DOHH2 (cell line): Measurements from ENCODE around the gene GPHN.

ENCODE experiments used
- H3F3A ChIP-seq: fragments of 200-600 bp; sonication (generic), shearing (Covaris generic); 2 replicates; pipeline ENCODE4 v1.6.0; 2016; ENCODE audit warnings: antibody characterized with exemption, mild to moderate bottlenecking; ENCODE audit not compliant: control insufficient read depth, insufficient read depth
- H3K27ac ChIP-seq: fragments of 200-600 bp; sonication (generic); 2 replicates; pipeline ENCODE4 v1.5.1; 2014; ENCODE audit warnings: low read depth, mild to moderate bottlenecking, low read length, moderate library complexity
- H3K27me3 ChIP-seq: fragments of 200-600 bp; sonication (generic); 2 replicates; pipeline ENCODE4 v1.6.1; 2014; ENCODE audit warnings: mild to moderate bottlenecking, low read length, mixed read lengths; ENCODE audit not compliant: control insufficient read depth
- H3K36me3 ChIP-seq: fragments of 200-600 bp; sonication (generic); 2 replicates; pipeline ENCODE4 v1.6.1; 2014; ENCODE audit warnings: mild to moderate bottlenecking, low read length, moderate library complexity, mixed read lengths; ENCODE audit not compliant: control insufficient read depth
- H3K4me1 ChIP-seq: fragments of 200-600 bp; sonication (generic); 2 replicates; pipeline ENCODE4 v1.6.1; 2014; ENCODE audit warnings: mild to moderate bottlenecking, low read length, mixed read lengths; ENCODE audit not compliant: control insufficient read depth
- H3K4me2 ChIP-seq: fragments of 200-600 bp; sonication (generic); 2 replicates; pipeline ENCODE4 v1.6.0; 2014; ENCODE audit warnings: mild to moderate bottlenecking, low read length, moderate library complexity
- H3K4me3 ChIP-seq: fragments of 200-600 bp; sonication (generic); 2 replicates; pipeline ENCODE4 v1.5.1; 2014; ENCODE audit warnings: mild to moderate bottlenecking, low read length, mixed read lengths
- H3K79me2 ChIP-seq: fragments of 200-600 bp; sonication (generic); 2 replicates; pipeline ENCODE4 v1.6.1; 2014; ENCODE audit warnings: mild to moderate bottlenecking, low read length, mixed read lengths; ENCODE audit not compliant: control insufficient read depth
- H3K9me2 ChIP-seq: fragments of 200-600 bp; sonication (generic); replicated peaks from 2 replicates; pipeline ENCODE4 v1.6.1; 2014; ENCODE audit warnings: mild to moderate bottlenecking, low read length, mixed read lengths; ENCODE audit not compliant: control insufficient read depth
- H3K9me3 ChIP-seq: fragments of 200-600 bp; sonication (generic); 2 replicates; pipeline ENCODE4 v1.6.1; 2014; ENCODE audit warnings: antibody characterized with exemption, low read length, mixed read lengths; ENCODE audit not compliant: control insufficient read depth, insufficient read depth
- H4K20me1 ChIP-seq: fragments of 200-600 bp; sonication (generic); 2 replicates; pipeline ENCODE4 v1.6.0; 2014; ENCODE audit warnings: low read depth, mild to moderate bottlenecking, antibody characterized with exemption, low read length, moderate library complexity; ENCODE audit not compliant: control insufficient read depth, insufficient read depth
- EZH2phosphoT487 ChIP-seq: fragments of 200-600 bp; sonication (generic); IDR thresholded peaks from 2 replicates; pipeline ENCODE4 v1.6.1; 2017; ENCODE audit warnings: borderline replicate concordance, mild to moderate bottlenecking, antibody characterized with exemption, low read length, moderate library complexity, mixed read lengths
- TF ChIP-seq, protein P1 (sequence below): fragments of 200-600 bp; sonication (generic); IDR thresholded peaks from one replicate; pipeline ENCODE4 v1.5.1; 2014; ENCODE audit warnings: antibody characterized with exemption, mild to moderate bottlenecking, low read depth, low read length; ENCODE audit not compliant: poor library complexity, severe bottlenecking

The GPHN gene

DNA sequence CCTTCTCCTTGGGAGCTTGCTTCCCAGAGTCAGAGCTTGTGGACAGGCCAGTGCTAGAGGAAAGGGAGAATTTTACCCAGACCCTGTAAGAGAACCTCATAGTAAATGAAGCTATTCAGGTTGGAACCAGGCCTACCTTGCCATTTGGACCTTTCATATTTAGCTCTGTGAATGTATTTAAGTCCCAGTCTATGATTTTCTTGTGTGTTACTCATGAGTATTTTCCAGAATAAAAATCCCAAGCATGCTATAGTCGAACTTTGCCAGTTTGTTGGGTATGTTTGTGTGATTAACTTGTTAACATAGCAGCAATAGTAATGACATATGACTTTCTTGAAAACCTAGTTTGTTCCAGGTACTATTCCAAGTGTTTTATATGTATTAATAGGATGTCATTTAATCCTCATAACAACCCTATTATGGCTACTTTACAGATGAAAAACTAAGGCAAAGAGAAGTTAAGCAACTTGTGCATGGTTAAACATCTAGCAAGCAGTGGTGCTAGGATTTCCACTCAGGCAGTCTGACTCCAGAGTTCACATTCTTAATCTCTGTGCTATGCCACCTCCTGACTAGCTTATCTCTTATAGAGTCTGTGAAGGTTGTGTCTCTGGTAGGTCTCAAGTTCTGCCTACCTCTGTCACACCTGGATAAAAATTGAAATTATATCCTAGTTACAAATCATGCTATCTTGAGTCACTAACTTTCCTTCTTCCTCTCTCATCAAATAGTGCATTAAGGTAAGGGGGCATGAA lies 633.4 kb downstream of the GPHN start:
- TF ChIP-seq EZH2phosphoT487, result no peak
- TF ChIP-seq, protein P1, sequence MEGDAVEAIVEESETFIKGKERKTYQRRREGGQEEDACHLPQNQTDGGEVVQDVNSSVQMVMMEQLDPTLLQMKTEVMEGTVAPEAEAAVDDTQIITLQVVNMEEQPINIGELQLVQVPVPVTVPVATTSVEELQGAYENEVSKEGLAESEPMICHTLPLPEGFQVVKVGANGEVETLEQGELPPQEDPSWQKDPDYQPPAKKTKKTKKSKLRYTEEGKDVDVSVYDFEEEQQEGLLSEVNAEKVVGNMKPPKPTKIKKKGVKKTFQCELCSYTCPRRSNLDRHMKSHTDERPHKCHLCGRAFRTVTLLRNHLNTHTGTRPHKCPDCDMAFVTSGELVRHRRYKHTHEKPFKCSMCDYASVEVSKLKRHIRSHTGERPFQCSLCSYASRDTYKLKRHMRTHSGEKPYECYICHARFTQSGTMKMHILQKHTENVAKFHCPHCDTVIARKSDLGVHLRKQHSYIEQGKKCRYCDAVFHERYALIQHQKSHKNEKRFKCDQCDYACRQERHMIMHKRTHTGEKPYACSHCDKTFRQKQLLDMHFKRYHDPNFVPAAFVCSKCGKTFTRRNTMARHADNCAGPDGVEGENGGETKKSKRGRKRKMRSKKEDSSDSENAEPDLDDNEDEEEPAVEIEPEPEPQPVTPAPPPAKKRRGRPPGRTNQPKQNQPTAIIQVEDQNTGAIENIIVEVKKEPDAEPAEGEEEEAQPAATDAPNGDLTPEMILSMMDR, result no peak
- no peaks in the 10 kb centered on the region for H4K20me1 ChIP-seq
- no peak overlapping the region for H3K4me2 ChIP-seq
- H3F3A ChIP-seq, result peaks cover 2% of the 10 kb centered on the region; the same call in 1 of the 2 replicates
- H3K36me3 ChIP-seq, result peaks cover 3% of the 10 kb centered on the region
- H3K9me3 ChIP-seq, result no peaks in the 10 kb centered on the region
- H3K4me1 ChIP-seq, result no peaks in the 10 kb centered on the region
- H3K27me3 ChIP-seq, result no peaks in the 10 kb centered on the region
- H3K27ac ChIP-seq, result no peak overlapping the region
- H3K9me2 ChIP-seq, result no peaks in the 10 kb centered on the region
- no peak overlapping the region for H3K4me3 ChIP-seq
- no peaks in the 10 kb centered on the region for H3K79me2 ChIP-seq

DNA sequence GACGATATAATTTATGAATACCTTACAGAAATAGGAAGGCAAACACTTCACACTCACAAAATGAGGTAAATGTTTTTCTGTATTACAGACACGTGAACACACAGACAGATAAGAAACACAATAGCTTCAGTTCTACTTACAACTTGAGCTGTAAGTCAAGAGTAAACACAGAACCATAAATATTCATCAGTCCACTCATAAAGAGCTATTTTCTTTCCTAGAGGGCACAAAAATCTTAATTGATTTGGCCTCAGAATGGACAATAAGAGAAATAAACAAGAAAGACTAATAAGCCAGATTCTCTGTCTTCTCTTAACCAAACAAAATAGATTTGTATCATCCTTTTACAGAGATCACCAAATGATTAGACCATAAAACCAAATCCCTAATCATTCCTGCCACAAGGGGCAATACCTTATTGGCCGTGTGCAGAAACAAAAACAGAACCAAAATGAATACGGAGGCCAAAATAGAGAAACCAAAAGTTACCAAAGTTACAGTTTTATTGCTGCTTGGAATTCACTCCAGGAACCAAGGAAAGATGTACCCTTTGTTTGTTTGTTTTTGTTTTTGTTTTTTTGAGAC lies 643.2 kb downstream of the GPHN start:
- no peak overlapping the region for H3K4me2 ChIP-seq
- no peak overlapping the region for H3K27ac ChIP-seq

DNA sequence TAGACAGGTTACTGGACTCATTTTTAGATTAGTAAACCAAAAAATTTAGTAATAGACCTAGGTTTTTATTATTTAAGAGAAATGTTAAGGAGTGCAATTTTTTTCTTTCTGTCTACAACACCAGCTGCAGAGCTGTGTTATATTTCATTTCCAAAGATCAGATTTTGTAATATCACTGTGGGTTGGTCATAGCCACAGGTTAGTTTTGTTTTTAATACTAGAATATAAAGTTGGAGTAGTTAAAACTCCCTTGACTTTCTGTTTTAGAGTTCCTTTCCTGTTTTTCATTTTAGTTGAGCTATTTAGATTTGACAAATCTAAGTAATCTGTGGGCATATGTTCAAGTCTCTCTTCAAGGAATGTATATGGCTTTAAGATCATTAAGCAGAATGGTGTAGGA lies 650.6 kb downstream of the GPHN start:
- H3K36me3 ChIP-seq, result no peaks in the 10 kb centered on the region
- no peak overlapping the region for H3K4me2 ChIP-seq
- TF ChIP-seq EZH2phosphoT487, result no peak
- TF ChIP-seq, protein P1, result no peak
- H3K27ac ChIP-seq, result no peak overlapping the region
- no peaks in the 10 kb centered on the region for H3K9me2 ChIP-seq
- H4K20me1 ChIP-seq, result no peaks in the 10 kb centered on the region
- no peaks in the 10 kb centered on the region for H3K79me2 ChIP-seq
- no peaks in the 10 kb centered on the region for H3K9me3 ChIP-seq
- H3K4me3 ChIP-seq, result no peak overlapping the region
- H3K27me3 ChIP-seq, result no peaks in the 10 kb centered on the region
- H3F3A ChIP-seq, result no peaks in the 10 kb centered on the region
- H3K4me1 ChIP-seq, result no peaks in the 10 kb centered on the region

More for the DNA sequence above, 643.2 kb downstream of the GPHN start:
- Histone ChIP-seq H3K9me3 (no peaks in the 10 kb centered on the region), H3K4me3 (no peak overlapping the region), H3K27me3 (no peaks in the 10 kb centered on the region), H3F3A (peaks cover 2% of the 10 kb centered on the region; the same call in 1 of the 2 replicates), H3K9me2 (no peaks in the 10 kb centered on the region), H4K20me1 (no peaks in the 10 kb centered on the region), H3K36me3 (no peaks in the 10 kb centered on the region), H3K4me1 (no peaks in the 10 kb centered on the region), H3K79me2 (no peaks in the 10 kb centered on the region)
- TF ChIP-seq, protein P1, result no peak
- no peak for TF ChIP-seq EZH2phosphoT487
